GM12878 (cell line): ENCODE results near the gene TSPO2. TPM values are rescaled to one million over a fixed set of nuclear protein-coding genes. Genes with fewer than 3 reads are reported as not detected.

Source experiments
- ATAC-seq: fragments of 200-7000 bp; cut with Tn5 transposase; 3 replicates; pipeline ENCODE4 v1.9.1; 2020; ENCODE audit warnings: mild to moderate bottlenecking, moderate library complexity
- BruUV-seq: library from RNA; stranded (reverse); fragments of 400-500 nt; replicated peaks from 2 replicates; lab custom pipeline; 2021; lab: Mats Ljungman, UMichigan
- CTCF ChIA-PET: fragments of 300-600 bp; sonication (Branson Sonifier 250); formaldehyde crosslinking; extraction: SDS; loops from one replicate; lab custom pipeline; 2021; ENCODE audit warnings: inconsistent platforms; lab: Yijun Ruan, JAX
- POLR2A ChIA-PET: fragments of 350-600 bp; formaldehyde crosslinking; extraction: SDS; loops from one replicate; lab custom pipeline; 2021; ENCODE audit warnings: inconsistent platforms; lab: Charles Lee
- RAD21 ChIA-PET: fragments of 300-600 bp; sonication (Branson Sonifier 250); formaldehyde crosslinking; loops from one replicate; lab custom pipeline; 2023; ENCODE audit warnings: antibody characterized with exemption; ENCODE audit not compliant: unreplicated experiment; lab: Charles Lee
- SMC1A ChIA-PET: fragments of 300-600 bp; sonication (Branson Sonifier 250); formaldehyde crosslinking; loops from one replicate; lab custom pipeline; 2023; ENCODE audit not compliant: unreplicated experiment, uncharacterized antibody; lab: Charles Lee
- DNase-seq: peaks from one replicate; pipeline ENCODE4 v3.0.0-alpha.2; 2011; ENCODE audit warnings: low read depth, low spot score
- FAIRE-seq: peaks from 3 replicates; lab custom pipeline; 2011; peaks lifted over from hg19 to GRCh38; lab: Jason Lieb, UNC
- H2AFZ ChIP-seq: 2 replicates; pipeline ENCODE4 v1.6.0; 2011; ENCODE audit warnings: low read depth, low read length, control low read depth; ENCODE audit not compliant: control insufficient read depth
- H3K27ac ChIP-seq: 2 replicates; pipeline ENCODE4 v1.5.1; 2011; ENCODE audit warnings: control low read depth; ENCODE audit not compliant: control insufficient read depth, insufficient read depth
- H3K27me3 ChIP-seq, 2 experiments: replicated peaks in 1 of 2; 2 replicates each; pipeline versions ENCODE4 v1.6.0 to v1.6.1; 2011; ENCODE audit warnings: low read length in 1 of 2; ENCODE audit not compliant: control insufficient read depth in 2 of 2, insufficient read depth in 2 of 2
- H3K36me3 ChIP-seq, 2 experiments: 2 replicates each; pipeline ENCODE4 v1.5.1; 2011; ENCODE audit warnings: low read length in 1 of 2; ENCODE audit not compliant: control insufficient read depth in 2 of 2, insufficient read depth in 2 of 2
- H3K4me1 ChIP-seq: 2 replicates; pipeline ENCODE4 v1.6.1; 2011; ENCODE audit warnings: mild to moderate bottlenecking, low read length, moderate library complexity, mixed read lengths; ENCODE audit not compliant: control insufficient read depth, insufficient read depth
- H3K4me2 ChIP-seq: 2 replicates; pipeline ENCODE4 v1.6.0; 2011; ENCODE audit warnings: control low read depth; ENCODE audit not compliant: control insufficient read depth, insufficient read depth
- H3K4me3 ChIP-seq: fragments of 200-600 bp; sonication (generic); 2 replicates; pipeline ENCODE4 v1.5.1; 2016
- H3K79me2 ChIP-seq: 2 replicates; pipeline ENCODE4 v1.6.0; 2011; ENCODE audit warnings: low read length; ENCODE audit not compliant: control insufficient read depth, insufficient read depth
- H3K9ac ChIP-seq: 2 replicates; pipeline ENCODE4 v1.8.0; 2011; ENCODE audit warnings: low read length, control low read depth, mixed read lengths; ENCODE audit not compliant: control insufficient read depth, insufficient read depth
- H3K9me3 ChIP-seq: replicated peaks from 3 replicates; pipeline ENCODE4 v1.5.1; 2011; ENCODE audit warnings: mild to moderate bottlenecking, low read length; ENCODE audit not compliant: control insufficient read depth, insufficient read depth
- H4K20me1 ChIP-seq: 2 replicates; pipeline ENCODE4 v1.6.0; 2011; ENCODE audit not compliant: control insufficient read depth, insufficient read depth
- HDGF ChIP-seq: fragments of 450-650 bp; IDR thresholded peaks from 2 replicates; pipeline ENCODE4 v1.6.1; 2016; ENCODE audit warnings: antibody characterized with exemption
- NFIC ChIP-seq: IDR thresholded peaks from 2 replicates; pipeline ENCODE4 v1.6.1; 2012; ENCODE audit warnings: low read depth, mild to moderate bottlenecking, inconsistent platforms, low read length, moderate library complexity
- SP1 ChIP-seq: IDR thresholded peaks from one replicate; pipeline ENCODE4 v1.6.1; 2011; ENCODE audit warnings: low read depth, low read length
- SPI1 ChIP-seq: IDR thresholded peaks from 2 replicates; pipeline ENCODE4 v1.6.1; 2011; ENCODE audit warnings: low read depth, mild to moderate bottlenecking, low read length, moderate library complexity, borderline replicate concordance; ENCODE audit not compliant: insufficient read depth
- YY1 ChIP-seq: IDR thresholded peaks from 2 replicates; pipeline ENCODE4 v1.6.1; 2011; ENCODE audit warnings: low read depth, mild to moderate bottlenecking, low read length
- WGBS: methylation state at CpG from one replicate; pipeline ENCODE4 v1.1.6; 2016; ENCODE audit warnings: low lambda C conversion rate; ENCODE audit not compliant: insufficient replicate concordance, insufficient coverage; ENCODE audit errors: missing lambda C conversion rate; 5-methylcytosine and 5-hydroxymethylcytosine counted together
- in situ Hi-C: fragments of 300-500 bp; cut with MboI; formaldehyde crosslinking; loops from 9 replicates; pipeline ENCODE4 v1.14.3; 2018; ENCODE audit warnings: mixed read lengths
- intact Hi-C: fragments of 100-400 bp; cut with micrococcal nuclease; formaldehyde crosslinking; loops from one replicate; pipeline ENCODE4 v1.14.2; 2022; ENCODE audit not compliant: unreplicated experiment
- polyA plus RNA-seq, 11 experiments: library from polyadenylated mRNA; depleted of rRNA in 4 of 11; unstranded in 6 of 11; stranded (reverse) in 5 of 11; fragments of >200 nt; fragmentation: Nextera tagmentation in 4 of 11; fragmentation: Illumina TruSeq in 1 of 11; extraction: Ambion mirVana in 4 of 11; extraction: Trizol in 1 of 11; gene quantifications; 1 replicate in 1 of 11; 2 replicates in 10 of 11; pipeline versions ENCODE4 v1.2.1 to v1.2.3, GENCODE V29; 2011 to 2016; ENCODE audit warnings: inconsistent platforms in 2 of 11, missing spikeins in 2 of 11, low read depth in 1 of 11
- total RNA-seq, 4 experiments: library from RNA; depleted of rRNA in 3 of 4; stranded (reverse); fragments of >200 nt in 3 of 4; fragmentation: Illumina TruSeq in 1 of 4; extraction: Trizol in 1 of 4; gene quantifications; 2 replicates each; pipeline versions ENCODE4 v1.2.1 to v1.2.3, GENCODE V29; 2013 to 2021
- TF ChIP-seq, protein P1 (sequence below): IDR thresholded peaks from 2 replicates; pipeline ENCODE4 v1.6.1; 2012; ENCODE audit warnings: improper control_type of control experiment, low read depth, low read length; ENCODE audit not compliant: insufficient replicate concordance

TSPO2 gene
- total and polyA plus RNA-seq, 10 of the 15 experiments (the other 5 are each of a cell fraction or from before 2014, with no cell fraction given), result not detected

DNA sequence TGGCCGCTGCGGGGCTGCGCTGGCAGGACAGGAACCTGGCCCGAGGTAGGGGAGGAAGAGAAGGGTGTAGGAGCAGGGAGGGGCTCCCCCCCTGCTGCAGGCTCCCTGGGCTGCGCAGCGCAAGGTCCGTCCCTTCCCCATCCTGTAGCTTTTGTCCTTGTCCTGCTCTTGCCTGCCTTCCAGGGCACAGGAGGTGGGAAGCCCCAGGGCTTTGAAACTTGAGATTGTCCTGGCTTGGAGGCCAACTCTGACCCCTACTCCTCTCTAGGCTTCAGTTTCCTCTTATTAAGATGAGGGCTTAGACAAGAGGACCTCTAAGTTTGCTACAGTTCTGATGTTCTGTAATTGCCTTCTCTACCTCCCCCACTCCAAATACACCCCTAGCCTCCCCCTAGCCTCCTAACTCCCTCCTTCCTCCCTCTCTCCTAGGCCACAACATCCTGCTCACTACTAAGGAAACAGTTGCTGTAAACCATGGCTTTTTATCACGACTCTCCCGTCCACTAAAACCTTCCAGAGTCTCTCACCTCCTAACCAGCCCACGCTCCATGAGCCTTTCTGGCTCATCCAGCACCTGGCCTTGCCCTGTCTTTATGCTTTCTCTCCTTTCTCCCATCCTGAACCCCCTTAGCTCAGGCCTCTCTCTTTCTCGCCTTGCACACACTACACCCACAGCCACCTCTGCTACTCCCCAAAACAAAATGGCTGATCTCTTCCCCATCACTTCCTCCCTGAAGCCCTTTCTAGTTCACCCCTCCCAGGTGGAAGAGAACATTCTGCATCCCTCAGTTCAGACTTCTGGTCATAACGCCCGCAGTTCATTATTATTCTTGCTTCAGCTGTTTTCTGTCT is 13.5 kb upstream of the TSPO2 start:
- no peak for FAIRE-seq
- no TSS peak for BruUV-seq
- CTCF ChIA-PET, result interaction anchor here (0.9 to 5.2 kb wide), 21 partner anchors 8 to 1666 kb away, joined by 3 to 57 read pairs (median 8); partner anchors contain the start of gene UNC5CL
- TF ChIP-seq HDGF (0 out of 2 replicates have a peak, but pooled peaks have one; percentile 28), NFIC (no peak), SPI1 (0 out of 2 replicates have a peak, but pooled peaks have one; percentile 29), YY1 (0 out of 2 replicates have a peak, but pooled peaks have one; percentile 50)
- Histone ChIP-seq H3K79me2 (no peaks in the 10 kb centered on the region), H3K4me3 (0 out of 2 replicates have a peak overlapping the region, but pooled peaks have one; percentile 38), H3K9ac (peak overlapping the region; percentile 64; the same call in 1 of the 2 replicates), H2AFZ (peak overlapping the region; percentile 91), H3K4me2 (peak overlapping the region; percentile 94), H3K36me3 (no peaks in the 10 kb centered on the region), H3K4me1 (peaks cover 8% of the 10 kb centered on the region), H4K20me1 (no peaks in the 10 kb centered on the region; the same call in 1 of the 2 replicates), H3K27me3 (no peaks in the 10 kb centered on the region), H3K9me3 (no peaks in the 10 kb centered on the region), H3K27ac (peak overlapping the region; percentile 29; the same call in 1 of the 2 replicates)
- 31% methylated on average over 11 of the region's 13 CpGs for WGBS
- SMC1A ChIA-PET, result interaction anchor here (0.9 to 3.8 kb wide), 9 partner anchors 8 to 46 kb away, joined by 3 to 13 read pairs (median 6); partner anchors contain the start of gene UNC5CL
- peak; percentile 73 for ATAC-seq
- POLR2A ChIA-PET, result interaction anchor here (1.1 kb wide), 1 partner anchor 42 kb away, joined by 5 read pairs; no protein-coding TSS in a partner anchor
- in situ Hi-C loops, result no loop called here
- DNase-seq, result no peak
- intact Hi-C loops, result loop anchor here (1.0 kb wide), 1 partner anchor 22 kb away; no protein-coding TSS in a partner anchor
- RAD21 ChIA-PET, result interaction anchor here (0.7 to 1.3 kb wide), 6 partner anchors 9 to 183 kb away, joined by 3 to 6 read pairs (median 4); partner anchors contain the start of gene TREML2

DNA sequence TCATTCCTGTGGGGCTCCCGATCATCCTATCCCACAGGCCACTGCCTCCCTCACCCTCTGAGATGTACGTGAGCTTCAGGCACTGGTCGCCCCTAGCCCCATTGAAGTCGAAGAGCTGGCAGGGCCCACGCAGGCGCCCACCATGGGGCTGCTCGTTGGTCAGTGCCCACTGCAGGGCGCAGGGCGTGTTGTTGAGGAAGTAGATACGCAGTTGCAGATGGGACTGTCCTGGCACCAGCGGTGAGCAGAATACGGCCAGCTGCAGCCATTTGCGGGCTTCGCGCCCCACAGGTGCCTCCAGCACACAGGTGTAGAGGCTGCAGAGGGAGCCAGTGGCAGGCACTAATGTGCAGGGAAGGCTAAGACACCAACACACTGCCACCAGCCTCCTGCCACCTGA is 9.4 kb upstream of the TSPO2 start:
- 80% methylated on average over 15 of the region's 15 CpGs for WGBS
- no peak overlapping the region for H2AFZ ChIP-seq
- peaks cover under 1% of the 10 kb centered on the region for H3K4me1 ChIP-seq
- no peak overlapping the region for H3K4me2 ChIP-seq
- SMC1A ChIA-PET, result no interaction called here
- CTCF ChIA-PET, result no interaction called here
- H3K79me2 ChIP-seq, result no peaks in the 10 kb centered on the region
- H3K4me3 ChIP-seq, result no peak overlapping the region
- no peaks in the 10 kb centered on the region for H3K27me3 ChIP-seq
- TF ChIP-seq, protein P1, sequence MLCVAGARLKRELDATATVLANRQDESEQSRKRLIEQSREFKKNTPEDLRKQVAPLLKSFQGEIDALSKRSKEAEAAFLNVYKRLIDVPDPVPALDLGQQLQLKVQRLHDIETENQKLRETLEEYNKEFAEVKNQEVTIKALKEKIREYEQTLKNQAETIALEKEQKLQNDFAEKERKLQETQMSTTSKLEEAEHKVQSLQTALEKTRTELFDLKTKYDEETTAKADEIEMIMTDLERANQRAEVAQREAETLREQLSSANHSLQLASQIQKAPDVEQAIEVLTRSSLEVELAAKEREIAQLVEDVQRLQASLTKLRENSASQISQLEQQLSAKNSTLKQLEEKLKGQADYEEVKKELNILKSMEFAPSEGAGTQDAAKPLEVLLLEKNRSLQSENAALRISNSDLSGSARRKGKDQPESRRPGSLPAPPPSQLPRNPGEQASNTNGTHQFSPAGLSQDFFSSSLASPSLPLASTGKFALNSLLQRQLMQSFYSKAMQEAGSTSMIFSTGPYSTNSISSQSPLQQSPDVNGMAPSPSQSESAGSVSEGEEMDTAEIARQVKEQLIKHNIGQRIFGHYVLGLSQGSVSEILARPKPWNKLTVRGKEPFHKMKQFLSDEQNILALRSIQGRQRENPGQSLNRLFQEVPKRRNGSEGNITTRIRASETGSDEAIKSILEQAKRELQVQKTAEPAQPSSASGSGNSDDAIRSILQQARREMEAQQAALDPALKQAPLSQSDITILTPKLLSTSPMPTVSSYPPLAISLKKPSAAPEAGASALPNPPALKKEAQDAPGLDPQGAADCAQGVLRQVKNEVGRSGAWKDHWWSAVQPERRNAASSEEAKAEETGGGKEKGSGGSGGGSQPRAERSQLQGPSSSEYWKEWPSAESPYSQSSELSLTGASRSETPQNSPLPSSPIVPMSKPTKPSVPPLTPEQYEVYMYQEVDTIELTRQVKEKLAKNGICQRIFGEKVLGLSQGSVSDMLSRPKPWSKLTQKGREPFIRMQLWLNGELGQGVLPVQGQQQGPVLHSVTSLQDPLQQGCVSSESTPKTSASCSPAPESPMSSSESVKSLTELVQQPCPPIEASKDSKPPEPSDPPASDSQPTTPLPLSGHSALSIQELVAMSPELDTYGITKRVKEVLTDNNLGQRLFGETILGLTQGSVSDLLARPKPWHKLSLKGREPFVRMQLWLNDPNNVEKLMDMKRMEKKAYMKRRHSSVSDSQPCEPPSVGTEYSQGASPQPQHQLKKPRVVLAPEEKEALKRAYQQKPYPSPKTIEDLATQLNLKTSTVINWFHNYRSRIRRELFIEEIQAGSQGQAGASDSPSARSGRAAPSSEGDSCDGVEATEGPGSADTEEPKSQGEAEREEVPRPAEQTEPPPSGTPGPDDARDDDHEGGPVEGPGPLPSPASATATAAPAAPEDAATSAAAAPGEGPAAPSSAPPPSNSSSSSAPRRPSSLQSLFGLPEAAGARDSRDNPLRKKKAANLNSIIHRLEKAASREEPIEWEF, result no peak
- no peak for TF ChIP-seq SP1
- no peaks in the 10 kb centered on the region for H3K36me3 ChIP-seq
- H3K27ac ChIP-seq, result no peak overlapping the region
- DNase-seq, result no peak
- no TSS peak for BruUV-seq
- in situ Hi-C loops (no loop called here), intact Hi-C loops (no loop called here)
- POLR2A ChIA-PET, result no interaction called here
- no peaks in the 10 kb centered on the region for H4K20me1 ChIP-seq
- RAD21 ChIA-PET, result no interaction called here
- no peak for FAIRE-seq
- no peaks in the 10 kb centered on the region for H3K9me3 ChIP-seq
- no peak overlapping the region for H3K9ac ChIP-seq
- ATAC-seq, result no peak
